NCI-H146 treated with DMSO at 0.1 percent for 48 hours (cell line): ENCODE results near the gene IDH3A.
"Not testable (repeated sequence)": the region's sequence is repeated elsewhere in the genome, so short reads cannot be mapped to it uniquely, and the experiment has no call there.

Experiments
- DNase-seq: peaks from one replicate; lab custom pipeline; 2025; ENCODE audit not compliant: unreplicated experiment; lab: John Stamatoyannopoulos, UW

IDH3A gene

GRCh38 chr15:78129077-78129750 lies 19.9 kb upstream of the IDH3A start:
- no peak for DNase-seq

- DNase-seq, result no peak
These were observed 19.3 kb upstream of the IDH3A start for GRCh38 chr15:78129751-78130287.

- peak; percentile 26 for DNase-seq
These were observed 18.5 kb upstream of the IDH3A start for GRCh38 chr15:78130466-78131294.

GRCh38 chr15:78131295-78132061 lies 17.7 kb upstream of the IDH3A start, which contains the start of gene CIB2:
Gene CIB2, minus strand, starts transcription at chr15:78131445. Its CDS starts 230 bp downstream, at chr15:78131215.
- DNase-seq, result peak; percentile 39

GRCh38 chr15:78133801-78134200 lies 15.4 kb upstream of the IDH3A start:
- no peak for DNase-seq

GRCh38 chr15:78139578-78139977 lies 9.6 kb upstream of the IDH3A start:
- no peak for DNase-seq

GRCh38 chr15:78140292-78140691 lies 8.9 kb upstream of the IDH3A start:
- no peak for DNase-seq

- no peak for DNase-seq
These were observed 6.8 kb upstream of the IDH3A start for GRCh38 chr15:78142332-78142731.

GRCh38 chr15:78146425-78147154 lies 2.6 kb upstream of the IDH3A start:
- DNase-seq, result no peak

GRCh38 chr15:78147566-78147965 lies 1.6 kb upstream of the IDH3A start:
- DNase-seq, result no peak

GRCh38 chr15:78148392-78149067 lies 632 bp upstream of the IDH3A start:
- no peak for DNase-seq

GRCh38 chr15:78149805-78150751 lies 916 bp downstream of the IDH3A start:
- DNase-seq, result peak; percentile 5

GRCh38 chr15:78151075-78151474 lies 1.9 kb downstream of the IDH3A start:
- DNase-seq, result not testable (repeated sequence)

- DNase-seq, result no peak
These were observed 5.8 kb downstream of the IDH3A start for GRCh38 chr15:78154955-78155354.

GRCh38 chr15:78155355-78155939 lies 6.3 kb downstream of the IDH3A start:
- DNase-seq, result no peak

GRCh38 chr15:78156653-78157052 lies 7.5 kb downstream of the IDH3A start:
- no peak for DNase-seq

GRCh38 chr15:78157203-78157602 lies 8.0 kb downstream of the IDH3A start:
- DNase-seq, result no peak

GRCh38 chr15:78159395-78159794 lies 10.2 kb downstream of the IDH3A start:
- DNase-seq, result no peak

- DNase-seq, result no peak
These were observed 12.9 kb downstream of the IDH3A start for GRCh38 chr15:78162038-78162437.
